Epidermal melanocyte (primary cell): ENCODE measurements around the gene C10orf120.

Experiments used
- DNase-seq: peaks from one replicate; pipeline ENCODE4 v3.0.0; 2011; ENCODE audit warnings: low spot score; ENCODE audit not compliant: insufficient read length

C10orf120 gene

GRCh38 chr10:122703483-122704448, 4.1 kb upstream of the C10orf120 start:
- DNase-seq, result peak; percentile 69

DNA sequence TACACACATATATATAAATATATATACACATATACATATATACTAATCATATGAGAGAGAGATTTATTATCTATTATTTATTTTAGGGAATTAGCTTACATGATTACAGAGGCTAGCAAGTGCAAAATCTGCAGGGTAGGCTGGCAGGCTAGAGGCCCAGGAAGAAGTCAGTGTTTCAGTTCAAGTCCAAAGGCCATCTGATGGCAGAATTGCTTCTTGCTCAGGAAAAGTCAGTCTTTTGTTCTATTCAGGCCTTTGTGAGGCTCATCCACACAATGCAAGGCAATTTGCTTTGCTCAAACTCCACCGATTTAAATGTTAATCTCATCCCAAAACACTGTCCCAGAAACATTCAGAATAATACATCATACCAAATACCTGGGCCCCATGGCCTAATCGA, 2.6 kb upstream of the C10orf120 start:
- DNase-seq, result no peak

DNA sequence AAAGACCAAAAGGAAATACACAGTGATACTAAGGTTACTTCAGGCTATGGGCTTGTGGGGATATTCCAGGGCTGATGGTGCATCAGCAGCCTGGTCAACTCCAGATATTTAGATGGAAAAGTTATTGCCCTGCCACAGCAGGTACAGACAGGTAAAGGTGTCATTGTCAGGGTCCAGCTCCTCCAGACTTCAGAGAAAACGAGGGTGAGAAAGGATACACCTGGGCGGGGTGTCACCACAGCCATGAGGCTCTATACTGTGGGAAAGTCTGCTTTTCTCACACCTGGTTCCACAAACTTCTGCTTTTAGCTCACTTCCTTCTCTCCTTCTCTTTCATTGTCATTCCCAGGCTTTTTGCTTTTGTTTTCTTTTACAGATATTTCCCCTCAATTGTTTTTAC, 2.0 kb upstream of the C10orf120 start:
- DNase-seq, result no peak

DNA sequence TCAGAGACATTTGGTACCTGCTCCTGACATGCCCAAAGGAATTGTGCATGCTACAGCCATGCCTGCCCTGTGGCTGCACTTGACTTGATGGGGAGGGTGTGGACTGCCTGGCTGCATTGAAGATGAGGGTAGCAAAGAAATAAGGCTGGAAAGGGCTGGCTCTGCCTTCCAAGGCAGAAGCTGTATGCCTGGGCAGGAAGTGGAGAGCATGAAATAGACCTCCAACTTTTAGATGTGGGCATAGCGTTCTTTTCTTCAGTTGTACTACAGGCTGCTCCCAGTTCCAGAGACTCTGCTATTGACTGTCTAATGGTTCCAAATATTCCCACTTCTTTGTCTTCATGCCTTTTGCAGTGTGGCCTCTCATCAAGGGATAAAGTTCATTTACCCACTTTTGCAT, 3.0 kb downstream of the C10orf120 start:
- no peak for DNase-seq

GRCh38 chr10:122692744-122693143, 6.9 kb downstream of the C10orf120 start:
- DNase-seq, result no peak

- no peak for DNase-seq
Measured at GRCh38 chr10:122689146-122689820, 10.4 kb downstream of the C10orf120 start.

DNA sequence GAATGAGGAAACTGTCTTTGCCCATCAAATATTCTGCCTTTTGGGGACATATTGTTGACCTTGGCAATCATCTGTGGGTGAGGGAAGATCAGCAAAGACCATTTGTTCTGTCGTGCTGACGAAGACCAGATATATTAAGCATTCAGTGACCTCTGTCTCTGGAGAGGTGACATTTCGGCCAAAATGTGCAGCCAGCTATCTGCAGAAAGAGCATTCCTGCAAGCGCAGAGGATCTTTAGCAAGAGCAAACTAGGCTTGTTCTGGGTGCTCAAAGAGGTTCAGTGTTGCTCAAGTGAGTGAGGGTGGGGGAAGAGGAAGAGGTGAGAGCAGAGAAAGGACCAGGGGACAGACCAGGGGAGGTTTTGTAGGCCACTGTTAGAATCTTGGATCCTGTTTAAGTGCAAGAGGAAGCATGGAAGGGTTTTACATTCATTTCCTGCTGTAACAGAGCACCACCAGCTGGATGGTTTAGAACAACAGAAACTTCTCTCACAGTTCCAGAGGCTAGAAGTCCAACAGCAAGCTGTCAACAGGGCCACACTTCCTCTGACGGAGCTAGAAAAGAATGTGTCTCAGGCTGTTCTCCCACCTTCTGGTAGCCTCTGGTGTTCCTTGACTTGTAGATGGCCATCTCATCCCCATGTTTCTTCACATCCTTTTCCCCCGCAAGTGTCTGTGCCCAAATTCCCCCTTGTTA, 11.2 kb downstream of the C10orf120 start:
- no peak for DNase-seq

DNA sequence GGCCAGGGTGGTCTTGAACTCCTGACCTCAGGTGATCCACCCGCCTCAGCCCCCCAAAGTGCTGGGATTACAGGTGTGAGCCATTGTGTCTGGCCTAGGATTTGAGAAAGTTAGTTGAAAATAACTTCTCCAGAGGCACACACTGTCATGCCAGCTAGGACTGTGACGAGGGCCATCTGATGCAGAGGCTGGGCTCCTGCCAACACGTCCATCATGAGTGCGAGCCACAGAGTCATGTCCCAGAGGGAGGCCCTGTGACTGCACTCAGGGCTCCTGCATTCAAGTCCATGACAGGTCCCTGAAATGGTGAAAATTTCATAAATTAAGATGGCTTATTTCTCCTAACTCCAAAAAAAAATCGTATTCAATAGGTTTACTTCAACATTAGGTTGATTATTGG, 17.1 kb downstream of the C10orf120 start:
- no peak for DNase-seq

- no peak for DNase-seq
Measured at GRCh38 chr10:122678266-122678665, 21.4 kb downstream of the C10orf120 start.

DNA sequence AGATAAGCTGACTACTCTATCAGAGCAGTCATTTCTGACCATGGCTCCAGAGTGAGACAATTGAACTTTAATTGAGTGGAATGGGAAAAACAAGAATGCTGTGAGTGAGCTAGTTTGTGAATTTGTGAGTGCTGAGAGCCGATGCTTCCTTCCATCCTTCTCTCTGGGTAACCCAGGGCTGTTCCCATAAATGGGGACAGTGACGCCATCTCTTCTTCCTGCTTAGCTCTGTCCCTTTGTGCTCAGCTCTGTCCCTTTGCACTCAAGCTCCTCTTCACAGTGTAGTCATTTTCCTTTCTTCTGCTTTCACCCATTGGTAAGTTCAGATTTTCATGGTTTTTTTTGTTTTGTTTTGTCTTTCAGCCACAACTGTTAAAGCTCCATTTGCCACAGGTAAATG, 24.4 kb downstream of the C10orf120 start:
- no peak for DNase-seq

GRCh38 chr10:122674781-122675180, 24.9 kb downstream of the C10orf120 start:
- DNase-seq, result no peak

- DNase-seq, result no peak
Measured at GRCh38 chr10:122673731-122674130, 25.9 kb downstream of the C10orf120 start.

- DNase-seq, result no peak
Measured at GRCh38 chr10:122673269-122673668, 26.4 kb downstream of the C10orf120 start.

DNA sequence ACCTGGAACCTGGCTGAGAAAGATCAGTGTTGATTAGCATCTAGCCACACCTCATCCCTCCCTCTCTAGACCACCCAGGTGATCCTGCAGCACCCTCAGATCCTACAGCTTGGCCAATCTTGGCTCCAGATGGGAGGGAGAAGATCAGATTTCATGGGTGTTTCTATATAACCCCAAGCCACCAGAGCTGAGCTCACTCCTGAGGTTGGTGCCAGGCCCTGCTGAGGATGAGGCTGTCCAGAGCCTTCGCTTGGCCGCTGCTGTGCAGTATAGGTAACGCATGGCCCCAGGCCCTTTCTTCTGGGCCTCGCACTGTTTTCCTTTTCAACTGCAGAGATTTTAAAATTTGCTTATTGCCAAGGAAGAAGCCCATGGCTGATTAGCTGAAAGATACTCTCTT, 27.0 kb downstream of the C10orf120 start:
- no peak for DNase-seq

DNA sequence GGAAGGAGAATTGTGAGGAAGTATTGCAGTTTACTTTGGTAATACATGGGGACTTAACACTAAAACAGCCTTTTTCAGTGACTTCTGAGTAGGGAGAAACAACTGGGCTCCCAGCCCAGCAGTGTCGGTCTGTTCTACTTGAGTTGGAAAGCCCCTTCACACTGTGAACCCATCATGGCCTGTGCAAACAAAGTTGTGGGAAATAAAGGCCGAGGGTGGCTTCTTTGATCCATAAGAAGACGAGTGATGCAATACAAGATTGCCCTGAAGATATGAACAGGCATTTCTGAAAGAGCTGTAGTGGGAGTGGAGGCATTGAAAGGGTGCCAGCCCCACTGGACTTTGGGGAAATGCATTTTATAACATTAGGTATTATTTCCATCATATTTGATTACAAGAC, 28.3 kb downstream of the C10orf120 start:
- no peak for DNase-seq

DNA sequence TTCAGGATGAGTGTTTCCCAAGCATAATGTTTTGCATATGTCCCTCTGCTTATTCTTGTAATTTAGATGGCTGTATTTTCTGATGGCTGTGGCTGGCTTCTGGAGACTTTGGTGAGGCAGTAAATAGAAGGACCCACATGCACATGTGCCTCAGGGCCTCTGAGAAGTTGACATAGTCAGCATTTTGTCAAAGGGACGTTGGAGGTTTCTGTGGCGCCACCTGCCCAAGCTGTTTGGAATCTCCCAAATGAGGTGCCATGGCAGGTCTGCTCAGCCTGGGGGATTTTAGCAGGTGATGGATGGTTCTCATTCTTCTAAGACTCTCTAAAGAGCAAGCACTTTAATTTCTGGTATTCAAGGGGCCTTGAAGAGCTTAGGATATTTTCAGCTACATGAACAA, 29.8 kb downstream of the C10orf120 start:
- no peak for DNase-seq

DNA sequence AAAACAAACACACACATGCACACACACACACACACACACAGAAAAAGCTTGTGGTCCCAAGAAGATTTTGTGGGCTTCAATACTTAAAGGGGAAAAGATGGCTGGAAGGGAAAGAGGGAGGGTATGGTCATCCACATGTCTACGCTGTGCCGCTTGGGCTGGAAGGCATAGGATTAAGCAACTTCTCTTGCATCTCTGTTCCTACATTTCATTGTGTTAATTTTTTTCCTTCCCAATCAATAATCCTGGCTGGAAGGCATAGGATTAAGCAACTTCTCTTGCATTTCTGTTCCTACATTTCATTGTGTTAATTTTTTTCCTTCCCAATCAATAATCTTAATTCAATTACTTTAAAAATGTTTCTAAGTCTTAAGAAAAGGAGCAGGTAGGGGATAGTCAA, 30.6 kb downstream of the C10orf120 start:
- DNase-seq, result no peak

- DNase-seq, result no peak
Measured at GRCh38 chr10:122665946-122666345, 33.7 kb downstream of the C10orf120 start.

DNA sequence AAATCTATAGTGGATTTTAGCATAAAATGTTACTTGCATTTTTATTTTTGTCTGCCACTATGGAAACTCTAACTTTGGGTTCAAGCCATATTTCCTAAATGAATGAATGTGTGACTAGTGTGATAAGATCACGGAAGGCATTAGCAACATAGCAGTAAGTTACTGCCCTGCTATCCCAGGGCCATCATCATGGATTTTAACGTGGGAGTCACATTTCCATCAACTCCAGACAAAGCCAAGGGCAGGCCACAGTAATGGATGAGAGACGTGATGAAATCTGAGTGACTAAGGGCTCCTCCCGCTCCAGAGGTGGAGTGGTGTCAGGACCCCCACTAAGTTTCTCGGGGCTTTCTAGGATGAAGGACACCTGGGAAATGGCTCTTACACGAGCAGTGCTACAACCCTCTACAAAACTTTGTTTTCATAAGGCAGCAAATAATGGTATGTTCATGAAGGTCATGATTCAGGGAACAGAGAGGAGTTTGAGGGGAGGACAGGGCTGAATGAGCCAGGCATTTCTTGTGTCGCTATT, 34.3 kb downstream of the C10orf120 start:
- DNase-seq, result no peak

GRCh38 chr10:122664501-122664900, 35.1 kb downstream of the C10orf120 start:
- no peak for DNase-seq

DNA sequence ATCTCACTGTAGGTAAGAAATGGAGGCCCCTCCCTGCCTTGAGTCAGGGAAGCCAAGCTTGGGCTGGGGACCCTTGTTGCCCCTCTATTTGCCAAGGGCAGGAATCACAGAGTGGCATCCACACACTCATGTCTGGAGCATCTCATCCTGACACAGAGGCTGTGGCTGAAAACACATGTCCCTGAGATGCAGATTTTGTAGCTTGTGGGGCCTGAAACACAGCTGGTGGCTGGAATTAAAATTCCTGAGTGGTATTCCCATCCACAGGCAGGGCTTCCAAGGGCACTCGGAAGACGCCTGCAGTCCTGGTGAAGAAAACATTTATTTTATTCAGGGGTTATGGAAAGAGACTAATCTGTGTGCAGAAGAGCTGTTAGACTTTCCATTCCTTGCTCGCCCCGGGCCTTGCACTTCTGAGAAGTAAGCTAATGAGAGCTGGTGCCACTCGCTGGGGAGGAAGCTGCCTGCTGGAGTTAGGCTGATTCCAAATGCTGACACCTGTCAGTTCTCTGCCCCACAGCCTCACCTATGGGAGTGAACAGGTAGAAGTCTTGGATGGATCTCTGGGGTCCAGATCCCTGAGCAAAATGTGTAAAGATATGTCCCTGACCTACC, 36.0 kb downstream of the C10orf120 start:
- DNase-seq, result no peak
